Ishikawa (cell line): ENCODE data around the gene SH3BP4.

Experiments
- CEBPB ChIP-seq: IDR thresholded peaks from 2 replicates; pipeline ENCODE4 v1.6.1; 2012
- CREB1 ChIP-seq: IDR thresholded peaks from 2 replicates; pipeline ENCODE4 v1.6.1; 2012; ENCODE audit warnings: low read depth
- EGR1 ChIP-seq: IDR thresholded peaks from 2 replicates; pipeline ENCODE4 v1.6.1; 2012
- EP300 ChIP-seq: IDR thresholded peaks from 2 replicates; pipeline ENCODE4 v1.6.1; 2012; ENCODE audit warnings: borderline replicate concordance
- FOXM1 ChIP-seq: IDR thresholded peaks from 2 replicates; pipeline ENCODE4 v1.6.1; 2012; ENCODE audit warnings: low read depth, borderline replicate concordance
- NFIC ChIP-seq: IDR thresholded peaks from 2 replicates; pipeline ENCODE4 v1.6.1; 2012
- RAD21 ChIP-seq: IDR thresholded peaks from 2 replicates; pipeline ENCODE4 v1.6.1; 2012; ENCODE audit warnings: low read depth
- REST ChIP-seq: IDR thresholded peaks from 2 replicates; pipeline ENCODE4 v1.6.1; 2012; ENCODE audit warnings: low read depth, mild to moderate bottlenecking
- TAF1 ChIP-seq: IDR thresholded peaks from 2 replicates; pipeline ENCODE4 v1.6.1; 2012; ENCODE audit warnings: low read depth, mild to moderate bottlenecking
- TCF12 ChIP-seq: IDR thresholded peaks from 2 replicates; pipeline ENCODE4 v1.6.1; 2012; ENCODE audit warnings: low read depth
- TEAD4 ChIP-seq: IDR thresholded peaks from 2 replicates; pipeline ENCODE4 v1.6.1; 2012
- YY1 ChIP-seq: IDR thresholded peaks from 2 replicates; pipeline ENCODE4 v1.6.1; 2012; ENCODE audit warnings: low read depth
- ZBTB7A ChIP-seq: IDR thresholded peaks from 2 replicates; pipeline ENCODE4 v1.6.1; 2012; ENCODE audit warnings: low read depth
- TF ChIP-seq, protein P1 (sequence below): IDR thresholded peaks from 2 replicates; pipeline ENCODE4 v1.6.1; 2012
- TF ChIP-seq, protein P2 (sequence below): IDR thresholded peaks from 2 replicates; pipeline ENCODE4 v1.6.1; 2012

The SH3BP4 gene

GRCh38 chr2:234982096-234982834 lies 30.4 kb downstream of the SH3BP4 start:
- TF ChIP-seq CEBPB (no peak), TEAD4 (no peak), CREB1 (no peak), TCF12 (no peak), YY1 (no peak), REST (no peak), EGR1 (no peak), RAD21 (no peak), NFIC (no peak), EP300 (no peak), ZBTB7A (no peak), TAF1 (no peak), FOXM1 (no peak)
- TF ChIP-seq, protein P1, sequence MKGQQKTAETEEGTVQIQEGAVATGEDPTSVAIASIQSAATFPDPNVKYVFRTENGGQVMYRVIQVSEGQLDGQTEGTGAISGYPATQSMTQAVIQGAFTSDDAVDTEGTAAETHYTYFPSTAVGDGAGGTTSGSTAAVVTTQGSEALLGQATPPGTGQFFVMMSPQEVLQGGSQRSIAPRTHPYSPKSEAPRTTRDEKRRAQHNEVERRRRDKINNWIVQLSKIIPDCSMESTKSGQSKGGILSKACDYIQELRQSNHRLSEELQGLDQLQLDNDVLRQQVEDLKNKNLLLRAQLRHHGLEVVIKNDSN = no peak
- TF ChIP-seq, protein P2, sequence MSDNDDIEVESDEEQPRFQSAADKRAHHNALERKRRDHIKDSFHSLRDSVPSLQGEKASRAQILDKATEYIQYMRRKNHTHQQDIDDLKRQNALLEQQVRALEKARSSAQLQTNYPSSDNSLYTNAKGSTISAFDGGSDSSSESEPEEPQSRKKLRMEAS = no peak

GRCh38 chr2:234983011-234983726 lies 31.4 kb downstream of the SH3BP4 start:
- TF ChIP-seq EP300 (no peak), CEBPB (peak; percentile 49), NFIC (0 out of 2 replicates have a peak, but pooled peaks have one; percentile 7)

DNA sequence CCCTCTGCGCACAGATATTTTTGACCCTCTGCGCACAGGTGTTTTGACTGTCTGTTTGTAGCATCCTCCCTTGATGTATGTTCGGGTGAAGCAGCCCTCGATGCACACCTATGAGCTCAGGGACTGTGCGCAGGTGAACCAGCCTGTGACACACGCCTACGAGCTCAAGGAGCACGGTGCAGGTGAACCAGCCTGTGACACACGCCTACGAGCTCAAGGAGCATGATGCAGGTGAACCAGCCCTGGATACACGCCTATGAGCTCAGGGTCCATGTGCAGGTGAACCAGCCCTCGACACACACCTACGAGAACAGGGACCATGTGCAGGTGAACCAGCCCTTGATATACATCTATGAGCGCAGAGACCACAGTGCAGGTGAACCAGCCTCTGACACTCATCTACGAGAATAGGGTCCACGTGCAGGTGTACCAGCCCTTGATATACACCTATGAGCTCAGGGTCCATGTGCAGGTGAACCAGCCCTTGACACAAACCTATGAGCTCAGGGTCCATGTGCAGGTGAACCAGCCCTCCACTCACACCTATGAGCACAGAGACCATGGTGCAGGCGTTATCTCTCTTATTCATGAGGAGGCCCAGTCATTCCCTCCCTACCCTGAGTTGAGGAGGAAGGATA lies 33.9 kb downstream of the SH3BP4 start:
- TF ChIP-seq YY1 = no peak
- no peak for TF ChIP-seq CEBPB
- TF ChIP-seq TAF1 = no peak
- no peak for TF ChIP-seq EGR1
- no peak for TF ChIP-seq NFIC
- no peak for TF ChIP-seq ZBTB7A
- TF ChIP-seq REST = no peak
- no peak for TF ChIP-seq RAD21
- TF ChIP-seq TCF12 = no peak
- TF ChIP-seq TEAD4 = no peak
- no peak for TF ChIP-seq CREB1
- no peak for TF ChIP-seq EP300
- TF ChIP-seq, protein P1 = no peak
- TF ChIP-seq FOXM1 = no peak
- TF ChIP-seq, protein P2 = no peak

GRCh38 chr2:234986390-234986789 lies 34.6 kb downstream of the SH3BP4 start:
- TF ChIP-seq CREB1 (no peak), YY1 (no peak), EGR1 (no peak), ZBTB7A (no peak)

- TF ChIP-seq CREB1 (no peak), TAF1 (no peak), CEBPB (no peak), TCF12 (no peak), RAD21 (no peak), NFIC (no peak), REST (no peak), FOXM1 (no peak), YY1 (no peak), EP300 (no peak), ZBTB7A (no peak), TEAD4 (no peak), EGR1 (no peak)
- TF ChIP-seq, protein P1 = no peak
- TF ChIP-seq, protein P2 = no peak
These were observed 35.3 kb downstream of the SH3BP4 start for GRCh38 chr2:234986876-234987720.
